GM19463 (cell line): ENCODE results near the gene B4GAT1.
"Not testable (repeated sequence)": the region's sequence is repeated elsewhere in the genome, so short reads cannot be mapped to it uniquely, and the experiment has no call there.

Experiments
- ATAC-seq: cut with Tn5 transposase; IDR thresholded peaks from one replicate; pipeline ENCODE4 v1.9.1; 2021; ENCODE audit warnings: mild to moderate bottlenecking, moderate library complexity; ENCODE audit not compliant: unreplicated experiment

B4GAT1 gene

DNA sequence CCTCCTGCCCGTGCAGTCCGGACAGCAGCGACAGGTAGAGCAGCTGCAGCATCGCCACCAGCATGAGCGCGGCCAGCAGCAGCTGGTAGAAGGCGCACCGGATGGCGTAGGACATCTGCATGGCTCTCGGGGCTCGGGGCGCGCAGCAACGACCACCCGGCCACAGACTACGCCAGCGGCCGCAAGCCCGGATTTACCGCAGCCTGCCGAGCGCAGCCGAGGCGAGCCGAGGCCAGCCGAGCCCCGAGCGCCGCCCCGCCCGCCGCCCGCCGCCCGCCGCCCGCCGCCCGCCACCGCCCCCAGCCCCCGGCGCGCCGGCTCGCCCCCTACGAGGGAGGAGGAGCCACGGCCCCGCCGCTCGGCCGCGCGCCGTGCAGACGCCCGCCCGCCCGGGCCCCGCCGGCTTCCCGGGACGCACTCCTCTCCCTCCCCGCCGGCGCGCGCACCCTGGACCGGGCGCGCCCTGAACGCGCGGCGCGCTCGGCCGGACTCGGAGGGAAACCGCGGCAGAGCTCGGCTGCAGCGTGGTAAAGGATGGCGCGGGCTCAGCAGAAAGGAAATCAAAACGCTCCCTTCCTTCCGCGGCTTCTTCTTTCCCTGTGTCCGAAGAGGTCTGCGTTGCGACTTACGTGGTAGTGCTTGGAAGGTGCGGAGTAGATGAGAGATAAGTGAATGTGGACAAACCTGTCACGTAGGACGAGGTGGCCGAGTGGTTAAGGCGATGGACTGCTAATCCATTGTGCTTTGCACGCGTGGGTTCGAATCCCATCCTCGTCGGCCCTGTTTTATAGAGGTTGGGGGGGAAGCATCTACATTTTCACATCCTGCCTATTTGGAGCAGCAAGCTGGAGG is at the start of gene B4GAT1:
Gene B4GAT1, minus strand, starts transcription at position 205 of the 852 bp plus-strand sequence. Its CDS starts 84 bp downstream, at position 121.
- peak; percentile 44 for ATAC-seq

- ATAC-seq, result no peak
These were observed 46.5 kb upstream of the B4GAT1 start for GRCh38 chr11:66393954-66394353.

GRCh38 chr11:66391322-66391721 is 43.9 kb upstream of the B4GAT1 start:
- no peak for ATAC-seq

DNA sequence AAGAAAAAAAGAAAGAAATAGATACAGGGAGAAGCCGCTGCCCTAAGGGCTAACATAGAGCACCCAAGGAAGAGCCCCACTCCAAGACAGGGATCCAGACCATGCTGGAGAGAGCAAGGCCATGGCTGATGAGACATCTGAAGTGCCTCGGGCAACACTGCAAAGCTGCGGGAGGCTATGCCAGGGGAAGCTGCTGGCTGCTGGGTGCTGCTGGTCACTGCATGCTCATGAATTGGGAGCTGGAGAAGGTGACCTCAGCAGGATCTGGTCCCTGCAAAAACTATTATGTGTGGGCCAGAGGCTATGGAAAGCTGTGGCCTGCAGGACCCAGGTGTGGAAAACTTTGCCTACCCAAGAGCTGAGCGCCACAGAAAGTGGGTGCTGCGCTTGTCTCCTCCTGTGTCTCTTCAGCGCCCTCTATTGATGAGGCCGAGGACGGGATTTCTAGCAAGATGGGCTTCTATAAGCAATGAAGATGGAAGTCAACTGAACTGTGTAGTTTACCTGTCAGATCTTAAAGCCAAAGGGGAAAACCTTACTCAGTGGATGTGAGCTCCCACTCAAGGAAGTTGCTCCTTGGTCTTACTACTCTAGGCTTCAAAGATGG is 41.5 kb upstream of the B4GAT1 start:
- ATAC-seq, result no peak

DNA sequence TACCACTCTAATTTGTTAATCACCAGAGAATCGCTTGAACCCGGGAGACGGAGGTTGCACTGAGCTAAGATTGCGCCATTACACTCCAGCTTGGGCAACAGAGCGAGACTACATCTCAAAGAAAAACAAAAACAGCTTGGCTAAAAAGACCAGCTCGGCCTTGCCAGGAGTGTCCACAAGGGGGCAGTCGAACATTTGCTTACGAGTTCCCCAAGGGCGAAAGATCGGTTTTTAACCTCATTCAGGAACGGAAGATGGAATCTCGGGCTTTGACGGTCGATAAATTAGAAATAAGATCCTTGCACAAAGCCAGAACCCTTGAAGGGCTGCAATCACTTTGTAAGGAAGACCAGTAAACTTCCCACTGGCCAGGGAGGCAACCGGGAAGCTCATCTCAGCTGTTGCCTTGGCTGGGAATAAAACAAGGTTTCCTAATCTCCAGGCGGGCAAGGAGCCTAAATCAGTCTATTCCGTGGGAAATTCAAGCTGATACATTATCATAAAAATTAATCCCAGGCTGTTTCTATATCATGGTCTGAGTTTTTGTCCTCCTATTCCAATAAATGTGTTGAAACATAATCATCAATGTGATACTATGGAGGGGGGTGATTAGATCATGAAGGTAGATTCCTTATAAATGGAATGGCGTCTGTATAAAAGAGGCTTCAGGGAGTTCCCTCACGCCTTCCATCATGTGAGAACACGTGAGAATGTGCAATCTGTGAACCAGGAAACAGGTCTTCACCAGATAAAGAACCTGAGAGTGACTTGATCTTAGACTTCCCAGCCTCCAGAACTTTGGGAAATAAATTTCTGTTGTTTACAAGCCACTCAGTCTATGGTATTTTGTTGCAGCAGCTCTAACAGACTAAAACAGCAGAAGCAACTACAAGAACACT is 39.0 kb upstream of the B4GAT1 start:
- ATAC-seq, result no peak

DNA sequence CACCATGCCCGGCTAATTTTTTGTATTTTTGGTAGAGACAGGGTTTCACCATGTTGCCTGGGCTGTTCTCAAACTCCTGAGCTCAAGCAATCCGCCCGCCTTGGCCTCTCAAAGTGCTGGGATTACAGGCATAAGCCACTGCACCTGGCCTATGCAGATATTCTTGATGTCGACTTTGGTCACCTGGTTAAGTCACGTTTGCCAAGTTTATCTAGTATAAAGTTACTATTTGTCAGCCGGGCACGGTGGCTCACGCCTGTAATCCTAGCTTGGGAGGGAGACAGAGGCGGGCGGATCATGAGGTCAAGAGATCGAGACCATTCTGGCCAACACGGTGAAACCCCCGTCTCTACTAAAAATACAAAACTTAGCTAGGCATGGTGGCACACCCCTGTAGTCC is 36.9 kb upstream of the B4GAT1 start:
- ATAC-seq, result not testable (repeated sequence)

- not testable (repeated sequence) for ATAC-seq
These were observed 32.8 kb upstream of the B4GAT1 start for GRCh38 chr11:66380264-66380663.

DNA sequence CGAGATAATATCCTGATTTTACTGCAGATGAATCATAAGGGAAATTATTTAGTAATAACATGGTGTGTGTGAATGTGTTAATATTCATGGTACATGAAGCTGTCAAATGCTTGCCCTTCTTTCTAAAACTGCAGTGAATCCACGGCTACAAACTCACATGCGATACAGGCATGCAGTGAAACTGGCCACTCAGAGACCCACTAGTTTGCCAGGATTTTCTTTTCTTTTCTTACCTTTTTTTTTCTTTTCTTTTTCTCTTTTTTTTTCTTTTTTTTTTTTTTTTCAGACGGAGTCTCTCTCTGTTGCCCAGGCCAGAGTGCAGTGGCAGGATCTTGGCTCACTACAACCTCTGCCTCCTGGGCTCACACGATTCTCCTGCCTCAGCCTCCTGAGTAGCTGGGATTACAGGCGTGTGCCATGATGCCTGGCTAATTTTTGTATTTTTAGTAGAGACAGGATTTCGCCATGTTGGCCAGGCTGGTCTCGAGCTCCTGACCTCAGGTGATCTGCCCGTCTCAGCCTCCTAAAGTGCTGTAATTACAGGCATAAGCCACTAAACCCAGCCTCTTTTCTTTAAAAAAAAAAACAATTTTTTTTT is 26.4 kb upstream of the B4GAT1 start:
- ATAC-seq, result not testable (repeated sequence)

DNA sequence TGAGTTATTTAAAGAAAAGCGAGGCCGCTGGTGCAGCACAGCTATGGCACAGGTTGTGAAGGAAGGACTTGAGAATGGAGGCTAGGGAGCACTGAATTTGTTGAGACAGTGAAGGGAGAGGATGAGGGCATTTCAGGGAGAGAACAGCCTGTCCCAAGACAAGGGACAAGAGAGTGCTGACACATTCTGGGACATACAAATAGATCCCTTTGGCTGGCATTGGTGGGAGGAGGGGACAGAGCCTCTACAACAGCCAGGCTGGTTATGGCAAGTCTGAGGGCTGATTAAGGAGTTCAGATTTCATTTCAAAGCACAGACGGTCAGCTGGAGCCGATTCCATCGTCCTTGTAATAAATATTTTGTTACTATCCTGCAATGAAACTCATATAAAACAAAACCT is 25.8 kb upstream of the B4GAT1 start:
- ATAC-seq, result no peak

DNA sequence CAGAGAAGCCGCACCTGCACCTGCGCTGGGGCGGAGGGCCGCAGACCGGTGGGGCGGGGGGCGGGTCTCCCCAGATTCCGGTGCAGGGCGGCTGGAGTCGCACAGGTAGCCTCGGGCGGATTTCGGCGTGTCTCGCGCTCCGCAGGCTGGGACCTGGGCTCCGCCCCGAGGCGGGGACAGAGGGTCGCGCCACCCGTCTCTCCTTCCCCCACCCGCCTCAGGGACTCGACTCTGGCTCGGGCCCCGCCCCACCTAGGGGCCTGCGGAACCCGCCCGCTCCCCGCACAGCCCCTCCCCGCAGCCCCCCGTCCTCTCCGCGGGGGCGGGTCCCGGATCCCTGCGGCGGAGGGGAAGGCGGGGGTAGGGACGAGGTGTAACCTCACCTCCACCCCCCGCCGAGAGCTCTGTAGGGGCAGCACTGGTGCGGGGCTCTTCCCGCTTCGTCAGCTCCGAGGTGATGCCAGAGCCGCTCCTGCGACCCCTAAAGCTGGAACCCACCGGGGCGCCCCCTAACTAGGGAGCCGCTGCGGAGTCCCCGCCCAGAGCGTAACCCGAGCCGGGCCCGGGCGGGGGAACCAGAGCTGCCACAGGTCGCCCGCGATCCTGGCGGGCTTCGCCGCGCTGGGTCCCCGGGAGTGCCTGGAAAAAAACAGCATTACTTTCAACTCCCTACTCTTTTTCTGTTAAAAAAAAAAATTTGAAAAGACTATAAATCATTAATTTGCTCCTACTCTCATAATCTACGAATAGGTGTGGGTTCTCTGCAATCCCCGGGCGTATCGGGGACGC is 24.4 kb upstream of the B4GAT1 start, which contains the start of gene SLC29A2:
Gene SLC29A2, minus strand, starts transcription at position 134 of the 789 bp plus-strand sequence. CDS start 169 bp downstream, outside the sequence.
- ATAC-seq, result peak; percentile 66

DNA sequence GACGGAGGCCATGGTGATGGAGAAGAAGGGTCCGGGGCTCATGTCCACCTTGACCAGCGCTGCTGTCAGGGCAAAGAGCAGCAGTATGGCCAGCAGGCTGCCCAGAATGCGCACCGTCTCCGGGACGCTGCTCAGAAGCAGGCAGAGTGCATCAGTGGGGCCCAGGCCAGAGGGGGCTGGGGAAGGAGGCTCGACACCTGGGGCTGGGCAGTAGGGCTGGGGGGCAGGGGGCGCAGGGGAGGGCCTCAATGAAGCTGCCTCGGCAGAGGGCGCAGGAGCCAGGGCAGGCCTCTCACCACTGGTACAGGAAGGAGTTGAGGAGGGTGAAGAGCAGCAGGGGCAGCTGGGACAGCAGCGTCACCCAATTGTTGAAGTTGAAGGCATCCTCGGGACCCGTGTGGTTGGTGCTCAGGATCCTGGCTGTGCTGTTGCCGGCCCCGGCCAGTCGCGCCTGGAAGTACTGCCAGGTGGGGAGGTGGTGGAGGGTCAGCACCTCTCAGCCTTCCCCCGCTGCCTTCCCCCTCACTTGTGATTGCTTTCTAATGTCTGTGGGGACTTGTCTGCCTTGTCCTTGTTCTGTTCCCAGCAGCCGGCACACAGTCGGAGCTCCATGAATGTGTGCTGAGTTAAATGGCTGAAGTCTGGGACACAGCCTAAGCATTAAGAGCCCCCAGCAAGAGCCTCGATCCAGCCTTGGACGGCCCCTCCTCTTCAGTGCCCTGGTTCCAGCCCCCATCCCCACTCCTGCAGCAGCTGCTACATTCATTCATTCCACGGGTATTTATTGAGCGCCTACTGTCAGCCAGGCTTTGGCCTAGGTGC is 21.9 kb upstream of the B4GAT1 start:
- ATAC-seq, result no peak

- ATAC-seq, result no peak
These were observed 21.1 kb upstream of the B4GAT1 start for GRCh38 chr11:66368484-66368883.

DNA sequence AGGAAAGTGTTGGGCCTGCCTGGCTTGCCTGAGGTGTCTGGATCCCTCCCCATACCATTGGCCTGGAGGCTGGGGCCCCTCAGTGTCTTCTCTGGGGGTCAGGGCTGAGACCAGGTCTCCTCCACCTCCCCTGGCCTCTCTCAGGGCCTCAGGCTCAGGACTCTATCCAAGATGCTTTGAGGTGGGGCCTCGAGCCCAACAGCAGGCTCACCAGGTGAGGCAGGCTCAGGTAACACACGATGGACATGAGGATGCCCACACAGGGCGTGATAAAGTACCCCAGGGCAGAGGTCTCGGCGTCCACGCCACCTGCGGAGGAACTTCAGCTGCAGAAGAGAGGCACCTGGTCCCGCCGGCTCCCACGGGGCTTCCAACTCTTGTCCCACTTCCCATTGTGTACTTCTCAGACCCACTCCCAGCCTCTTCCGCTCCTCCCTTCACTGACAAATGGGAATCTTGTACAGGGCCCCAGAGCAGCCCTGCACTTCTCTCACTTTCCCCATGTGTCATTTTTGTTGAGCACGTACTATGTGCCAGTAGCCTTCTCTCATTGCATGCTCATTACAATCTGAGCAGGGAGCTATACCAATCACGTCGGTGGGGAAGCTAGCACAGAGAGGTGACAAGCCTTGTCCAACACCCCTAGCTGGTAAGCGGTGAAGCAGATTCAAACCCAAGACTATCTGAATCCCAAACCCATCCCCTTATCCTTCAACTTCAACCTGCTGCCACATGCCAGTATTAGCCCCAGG is 20.3 kb upstream of the B4GAT1 start:
- no peak for ATAC-seq

DNA sequence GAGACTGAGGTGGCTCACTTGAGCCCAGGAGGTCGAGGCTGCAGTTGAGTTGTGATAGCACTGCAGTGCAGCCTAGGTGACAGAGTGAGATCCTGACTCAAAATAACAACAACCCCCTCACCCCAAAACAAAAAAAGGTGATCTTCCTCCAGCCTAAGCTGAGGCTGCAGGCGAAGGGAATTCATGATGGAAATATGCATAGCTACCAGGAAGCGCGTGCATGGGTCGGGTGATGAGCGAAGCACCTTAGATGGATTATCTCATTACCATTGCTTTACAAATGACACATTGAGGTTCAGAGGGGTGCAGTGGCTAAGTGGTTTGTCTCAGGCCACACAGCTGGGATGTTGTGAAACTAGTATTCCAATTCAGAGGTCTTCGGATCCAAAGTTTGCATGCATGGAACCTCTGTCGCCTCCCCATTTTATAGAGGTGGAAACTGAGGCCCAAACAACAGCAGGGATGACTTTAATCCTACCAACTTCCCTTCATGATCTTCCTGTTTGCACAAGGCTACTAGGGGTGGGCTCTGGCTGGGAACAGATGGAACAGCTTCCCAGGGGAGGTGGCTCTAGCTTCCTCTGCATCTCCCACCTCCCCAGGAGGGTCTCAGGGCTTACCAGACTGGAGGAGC is 19.5 kb upstream of the B4GAT1 start:
- no peak for ATAC-seq

- ATAC-seq, result no peak
These were observed 18.5 kb upstream of the B4GAT1 start for GRCh38 chr11:66365711-66366619.

GRCh38 chr11:66365166-66365565 is 17.7 kb upstream of the B4GAT1 start:
- no peak for ATAC-seq
